Chondrocyte (in vitro differentiated cells): Measurements from ENCODE around the gene GFAP. TPM values are rescaled to one million over a fixed set of nuclear protein-coding genes. Genes with fewer than 3 reads are reported as not detected.

Experiments used
- DNase-seq: peaks from one replicate; pipeline ENCODE4 v3.0.0; 2021; ENCODE audit warnings: mixed read lengths, low spot score
- H3K27ac Mint-ChIP-seq: one replicate; pipeline ENCODE4 v1.8.0; 2021; ENCODE audit warnings: mild to moderate bottlenecking, moderate library complexity, mixed read lengths; ENCODE audit not compliant: unreplicated experiment
- H3K27me3 Mint-ChIP-seq: 2 replicates; pipeline ENCODE4 v1.8.0; 2021; ENCODE audit warnings: low read depth, mixed read lengths
- H3K36me3 Mint-ChIP-seq: 2 replicates; pipeline ENCODE4 v1.8.0; 2021; ENCODE audit warnings: low read depth, mixed read lengths
- H3K4me1 Mint-ChIP-seq: 2 replicates; pipeline ENCODE4 v1.8.0; 2021; ENCODE audit warnings: low read depth, mild to moderate bottlenecking, mixed read lengths
- H3K4me3 Mint-ChIP-seq: one replicate; pipeline ENCODE4 v1.8.0; 2021; ENCODE audit warnings: mild to moderate bottlenecking, moderate library complexity, mixed read lengths; ENCODE audit not compliant: unreplicated experiment
- H3K9me3 Mint-ChIP-seq: 2 replicates; pipeline ENCODE4 v1.8.0; 2021; ENCODE audit warnings: low read depth, mixed read lengths
- CTCF ChIP-seq: fragments of 200-600 bp; sonication (generic); IDR thresholded peaks from 2 replicates; pipeline ENCODE4 v1.5.0; 2021; ENCODE audit warnings: antibody characterized with exemption, mild to moderate bottlenecking, moderate library complexity
- total RNA-seq: library from RNA; stranded (reverse); gene quantifications from 3 replicates; pipeline ENCODE4 v1.2.1, GENCODE V29; 2021

Gene GFAP
- total RNA-seq, 1 donor from 2014 or later, result 0.55 TPM

GRCh38 chr17:44930667-44931066 lies 15.4 kb upstream of the GFAP start:
- Mint-ChIP-seq H3K9me3 (no peaks in the 10 kb centered on the region), H3K27ac (no peak overlapping the region), H3K4me1 (no peaks in the 10 kb centered on the region), H3K4me3 (no peak overlapping the region), H3K27me3 (no peaks in the 10 kb centered on the region), H3K36me3 (no peaks in the 10 kb centered on the region)
- TF ChIP-seq CTCF, result no peak
- DNase-seq, result peak; percentile 41

- no peaks in the 10 kb centered on the region for H3K4me1 Mint-ChIP-seq
- no peaks in the 10 kb centered on the region for H3K9me3 Mint-ChIP-seq
- no peak for TF ChIP-seq CTCF
- DNase-seq, result peak; percentile 51
- H3K36me3 Mint-ChIP-seq, result no peaks in the 10 kb centered on the region
- no peak overlapping the region for H3K4me3 Mint-ChIP-seq
- H3K27me3 Mint-ChIP-seq, result no peaks in the 10 kb centered on the region
- H3K27ac Mint-ChIP-seq, result no peak overlapping the region
These were observed 13.8 kb upstream of the GFAP start for GRCh38 chr17:44928950-44929720.

GRCh38 chr17:44928136-44928535 lies 12.8 kb upstream of the GFAP start:
- H3K4me3 Mint-ChIP-seq, result no peak overlapping the region
- H3K4me1 Mint-ChIP-seq, result no peaks in the 10 kb centered on the region
- no peak for TF ChIP-seq CTCF
- no peaks in the 10 kb centered on the region for H3K27me3 Mint-ChIP-seq
- H3K9me3 Mint-ChIP-seq, result no peaks in the 10 kb centered on the region
- no peaks in the 10 kb centered on the region for H3K36me3 Mint-ChIP-seq
- DNase-seq, result peak; percentile 79
- H3K27ac Mint-ChIP-seq, result no peak overlapping the region

- Mint-ChIP-seq H3K4me1 (no peaks in the 10 kb centered on the region), H3K9me3 (no peaks in the 10 kb centered on the region), H3K4me3 (no peak overlapping the region), H3K27ac (no peak overlapping the region), H3K27me3 (no peaks in the 10 kb centered on the region), H3K36me3 (no peaks in the 10 kb centered on the region)
- TF ChIP-seq CTCF, result no peak
- peak; percentile 48 for DNase-seq
These were observed 12.4 kb upstream of the GFAP start for GRCh38 chr17:44927696-44928095.

- H3K36me3 Mint-ChIP-seq, result no peaks in the 10 kb centered on the region
- H3K27ac Mint-ChIP-seq, result no peak overlapping the region
- peak; percentile 64 for DNase-seq
- no peaks in the 10 kb centered on the region for H3K4me1 Mint-ChIP-seq
- no peak overlapping the region for H3K4me3 Mint-ChIP-seq
- H3K27me3 Mint-ChIP-seq, result no peaks in the 10 kb centered on the region
- H3K9me3 Mint-ChIP-seq, result no peaks in the 10 kb centered on the region
- no peak for TF ChIP-seq CTCF
These were observed 11.7 kb upstream of the GFAP start for GRCh38 chr17:44926821-44927525.
